ENCODE measurements around the gene SS18.

Gene SS18

GRCh38 chr18:26083099-26083498, 7.3 kb downstream of the SS18 start:
- H3K4me2 ChIP-seq (ENCODE audit: low read length), result no peak overlapping the region
- peaks cover 17% of the 10 kb centered on the region for H3K4me1 ChIP-seq (ENCODE audit: low read length)
- peaks cover 63% of the 10 kb centered on the region for H3K36me3 ChIP-seq (replicated peaks; ENCODE audit: low read depth, low read length)
- H3K79me2 ChIP-seq (ENCODE audit: low read length), result peaks cover 70% of the 10 kb centered on the region
- H3K27ac ChIP-seq (ENCODE audit: low read length), result no peak overlapping the region
- peaks cover 30% of the 10 kb centered on the region for H4K20me1 ChIP-seq (ENCODE audit: insufficient read depth, low read length)
- no peaks in the 10 kb centered on the region for H3K27me3 ChIP-seq (ENCODE audit: low read depth, low read length)
- no peak overlapping the region for H3K9ac ChIP-seq (ENCODE audit: low read length)
- H3K4me3 ChIP-seq (ENCODE audit: low read length), result no peak overlapping the region
- TF ChIP-seq, protein P1, sequence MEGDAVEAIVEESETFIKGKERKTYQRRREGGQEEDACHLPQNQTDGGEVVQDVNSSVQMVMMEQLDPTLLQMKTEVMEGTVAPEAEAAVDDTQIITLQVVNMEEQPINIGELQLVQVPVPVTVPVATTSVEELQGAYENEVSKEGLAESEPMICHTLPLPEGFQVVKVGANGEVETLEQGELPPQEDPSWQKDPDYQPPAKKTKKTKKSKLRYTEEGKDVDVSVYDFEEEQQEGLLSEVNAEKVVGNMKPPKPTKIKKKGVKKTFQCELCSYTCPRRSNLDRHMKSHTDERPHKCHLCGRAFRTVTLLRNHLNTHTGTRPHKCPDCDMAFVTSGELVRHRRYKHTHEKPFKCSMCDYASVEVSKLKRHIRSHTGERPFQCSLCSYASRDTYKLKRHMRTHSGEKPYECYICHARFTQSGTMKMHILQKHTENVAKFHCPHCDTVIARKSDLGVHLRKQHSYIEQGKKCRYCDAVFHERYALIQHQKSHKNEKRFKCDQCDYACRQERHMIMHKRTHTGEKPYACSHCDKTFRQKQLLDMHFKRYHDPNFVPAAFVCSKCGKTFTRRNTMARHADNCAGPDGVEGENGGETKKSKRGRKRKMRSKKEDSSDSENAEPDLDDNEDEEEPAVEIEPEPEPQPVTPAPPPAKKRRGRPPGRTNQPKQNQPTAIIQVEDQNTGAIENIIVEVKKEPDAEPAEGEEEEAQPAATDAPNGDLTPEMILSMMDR (IDR thresholded peaks at IDR 0.05; ENCODE audit: low read depth, low read length), result no peak
- TF ChIP-seq EZH2phosphoT487 (IDR thresholded peaks at IDR 0.05; ENCODE audit: low read depth), result no peak
- H3K9me3 ChIP-seq (ENCODE audit: insufficient read depth, low read length), result no peaks in the 10 kb centered on the region
- H2AFZ ChIP-seq (ENCODE audit: low read depth, low read length), result no peak overlapping the region

DNA sequence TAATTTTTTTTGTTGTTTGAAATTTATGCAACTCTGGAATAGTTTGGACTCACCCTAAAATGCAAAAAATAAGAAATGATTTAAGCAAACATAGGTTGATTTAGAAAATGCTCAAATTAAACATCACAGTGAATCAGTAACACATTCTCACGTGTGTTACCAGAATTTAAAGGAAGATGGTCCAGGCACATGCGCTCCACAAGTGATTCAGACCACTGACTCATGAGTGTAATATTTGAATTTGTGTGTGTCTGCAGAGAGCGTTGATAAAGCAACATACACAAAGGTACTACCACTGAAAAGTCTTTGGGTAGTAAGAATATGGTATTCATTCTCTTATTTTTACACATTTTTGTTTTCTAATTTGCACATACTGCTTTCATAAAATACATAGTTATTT, 7.9 kb downstream of the SS18 start:
- H3K36me3 ChIP-seq (replicated peaks; ENCODE audit: low read depth, low read length), result peaks cover 68% of the 10 kb centered on the region
- H3K4me2 ChIP-seq (ENCODE audit: low read length), result no peak overlapping the region
- no peak overlapping the region for H3K4me3 ChIP-seq (ENCODE audit: low read length)
- TF ChIP-seq EZH2phosphoT487 (IDR thresholded peaks at IDR 0.05; ENCODE audit: low read depth), result no peak
- TF ChIP-seq, protein P1 (IDR thresholded peaks at IDR 0.05; ENCODE audit: low read depth, low read length), result no peak
- peaks cover 10% of the 10 kb centered on the region for H3K4me1 ChIP-seq (ENCODE audit: low read length)
- no peaks in the 10 kb centered on the region for H3K9me3 ChIP-seq (ENCODE audit: insufficient read depth, low read length)
- H2AFZ ChIP-seq (ENCODE audit: low read depth, low read length), result no peak overlapping the region
- H4K20me1 ChIP-seq (ENCODE audit: insufficient read depth, low read length), result peaks cover 24% of the 10 kb centered on the region
- no peak overlapping the region for H3K9ac ChIP-seq (ENCODE audit: low read length)
- peaks cover 63% of the 10 kb centered on the region for H3K79me2 ChIP-seq (ENCODE audit: low read length)
- no peaks in the 10 kb centered on the region for H3K27me3 ChIP-seq (ENCODE audit: low read depth, low read length)
- H3K27ac ChIP-seq (ENCODE audit: low read length), result no peak overlapping the region

- no peak overlapping the region for H3K27ac ChIP-seq (ENCODE audit: low read length)
- H4K20me1 ChIP-seq (ENCODE audit: insufficient read depth, low read length), result 0 out of 2 replicates have a peak, but pooled peaks cover 6% of the 10 kb centered on the region
- no peak overlapping the region for H3K4me3 ChIP-seq (ENCODE audit: low read length)
- H2AFZ ChIP-seq (ENCODE audit: low read depth, low read length), result no peak overlapping the region
- H3K79me2 ChIP-seq (ENCODE audit: low read length), result peaks cover 38% of the 10 kb centered on the region
- no peaks in the 10 kb centered on the region for H3K27me3 ChIP-seq (ENCODE audit: low read depth, low read length)
- no peak overlapping the region for H3K9ac ChIP-seq (ENCODE audit: low read length)
- H3K4me1 ChIP-seq (ENCODE audit: low read length), result peaks cover 28% of the 10 kb centered on the region
- H3K36me3 ChIP-seq (replicated peaks; ENCODE audit: low read depth, low read length), result peaks cover 50% of the 10 kb centered on the region
- H3K4me2 ChIP-seq (ENCODE audit: low read length), result no peak overlapping the region
- TF ChIP-seq EZH2phosphoT487 (IDR thresholded peaks at IDR 0.05; ENCODE audit: low read depth), result no peak
- TF ChIP-seq, protein P1 (IDR thresholded peaks at IDR 0.05; ENCODE audit: low read depth, low read length), result no peak
- H3K9me3 ChIP-seq (ENCODE audit: insufficient read depth, low read length), result no peaks in the 10 kb centered on the region
Measured at GRCh38 chr18:26074246-26074645, 16.2 kb downstream of the SS18 start.

GRCh38 chr18:26073758-26074157, 16.7 kb downstream of the SS18 start:
- H3K4me3 ChIP-seq (ENCODE audit: low read length), result no peak overlapping the region
- H3K27ac ChIP-seq (ENCODE audit: low read length), result no peak overlapping the region
- H3K4me2 ChIP-seq (ENCODE audit: low read length), result no peak overlapping the region
- peaks cover 28% of the 10 kb centered on the region for H3K4me1 ChIP-seq (ENCODE audit: low read length)
- no peak overlapping the region for H2AFZ ChIP-seq (ENCODE audit: low read depth, low read length)
- no peaks in the 10 kb centered on the region for H3K27me3 ChIP-seq (ENCODE audit: low read depth, low read length)
- H3K36me3 ChIP-seq (replicated peaks; ENCODE audit: low read depth, low read length), result peaks cover 46% of the 10 kb centered on the region
- no peak overlapping the region for H3K9ac ChIP-seq (ENCODE audit: low read length)
- no peaks in the 10 kb centered on the region for H3K9me3 ChIP-seq (ENCODE audit: insufficient read depth, low read length)
- H4K20me1 ChIP-seq (ENCODE audit: insufficient read depth, low read length), result 0 out of 2 replicates have a peak, but pooled peaks cover 6% of the 10 kb centered on the region
- H3K79me2 ChIP-seq (ENCODE audit: low read length), result peaks cover 34% of the 10 kb centered on the region
- no peak for TF ChIP-seq EZH2phosphoT487 (IDR thresholded peaks at IDR 0.05; ENCODE audit: low read depth)
- TF ChIP-seq, protein P1 (IDR thresholded peaks at IDR 0.05; ENCODE audit: low read depth, low read length), result no peak

All from OCI-LY3 (cell line).